Panc1 (cell line): ENCODE results near the gene ALPK1. TPM values are rescaled to one million over a fixed set of nuclear protein-coding genes. Genes with fewer than 3 reads are reported as not detected.

Experiments used
- ATAC-seq: fragments of 200-7000 bp; cut with Tn5 transposase; 2 replicates; pipeline ENCODE4 v1.9.1; 2020; ENCODE audit warnings: mild to moderate bottlenecking, moderate library complexity
- BruUV-seq: library from RNA; stranded (reverse); fragments of 400-500 nt; replicated peaks from 2 replicates; lab custom pipeline; 2021; lab: Mats Ljungman, UMichigan
- CTCF ChIA-PET: fragments of 300-600 bp; sonication (Branson Sonifier 250); formaldehyde crosslinking; loops from one replicate; lab custom pipeline; 2022; ENCODE audit warnings: antibody characterized with exemption; lab: Charles Lee
- POLR2A ChIA-PET: fragments of 300-600 bp; sonication (Branson Sonifier 250); formaldehyde crosslinking; loops from one replicate; lab custom pipeline; 2022; ENCODE audit warnings: antibody characterized with exemption; lab: Charles Lee
- DNase-seq: peaks from one replicate; pipeline ENCODE4 v3.0.0-alpha.2; 2010; ENCODE audit warnings: low read depth, low spot score
- H3K27ac ChIP-seq: 2 replicates; pipeline ENCODE4 v1.5.1; 2011; ENCODE audit warnings: mild to moderate bottlenecking, low read length, inconsistent platforms
- H3K27me3 ChIP-seq: fragments of 200-500 bp; sonication (Bioruptor generic); 2 replicates; pipeline ENCODE4 v1.6.0; 2014; ENCODE audit warnings: low read length, inconsistent platforms; ENCODE audit not compliant: control insufficient read depth, insufficient read depth
- H3K36me3 ChIP-seq: fragments of 200-500 bp; sonication (Bioruptor generic); 2 replicates; pipeline ENCODE4 v1.5.1; 2014; ENCODE audit warnings: inconsistent platforms, mild to moderate bottlenecking, low read length, moderate library complexity; ENCODE audit not compliant: control insufficient read depth, insufficient read depth
- H3K4me1 ChIP-seq: 2 replicates; pipeline ENCODE4 v1.5.1; 2011; ENCODE audit warnings: inconsistent platforms, mild to moderate bottlenecking, low read length, moderate library complexity; ENCODE audit not compliant: control insufficient read depth, insufficient read depth
- H3K4me3 ChIP-seq, 2 experiments: 2 replicates each; pipeline ENCODE4 v1.5.1; 2011 to 2012; ENCODE audit warnings: low read depth in 2 of 2, low read length in 2 of 2, mild to moderate bottlenecking in 2 of 2, inconsistent platforms in 1 of 2, moderate library complexity in 1 of 2
- H3K9me3 ChIP-seq: fragments of 200-500 bp; sonication (Bioruptor generic); 2 replicates; pipeline ENCODE4 v1.5.1; 2014; ENCODE audit warnings: low read depth, mild to moderate bottlenecking, inconsistent platforms, low read length, moderate library complexity; ENCODE audit not compliant: control insufficient read depth, insufficient read depth
- CTCF ChIP-seq: fragments of 450-650 bp; IDR thresholded peaks from 2 replicates; pipeline ENCODE4 v1.5.1; 2017; ENCODE audit warnings: mild to moderate bottlenecking
- POLR2AphosphoS5 ChIP-seq: IDR thresholded peaks from 2 replicates; pipeline ENCODE4 v1.6.1; 2012; ENCODE audit warnings: mild to moderate bottlenecking, low read depth, low read length, moderate library complexity
- REST ChIP-seq, 2 experiments: IDR thresholded peaks; 2 replicates each; pipeline ENCODE4 v1.6.1; 2011 to 2012; ENCODE audit warnings: low read depth in 2 of 2, control low read depth in 1 of 2, low read length in 1 of 2, mild to moderate bottlenecking in 1 of 2, moderate library complexity in 1 of 2; ENCODE audit not compliant: insufficient read depth in 1 of 2
- SIN3A ChIP-seq: IDR thresholded peaks from 2 replicates; pipeline ENCODE4 v1.6.1; 2012; ENCODE audit warnings: low read depth, mild to moderate bottlenecking, low read length, moderate library complexity, borderline replicate concordance; ENCODE audit not compliant: insufficient read depth
- TCF7L2 ChIP-seq: IDR thresholded peaks from 2 replicates; pipeline ENCODE4 v1.6.1; 2011; ENCODE audit warnings: mild to moderate bottlenecking, low read depth, low read length, inconsistent platforms
- in situ Hi-C: cut with HindIII; loops from 2 replicates; pipeline ENCODE4 v1.10.0; 2016; ENCODE audit warnings: low sequenced_read_pairs, low pct_unique_long_range_greater_than_20kb
- intact Hi-C: fragments of 100-400 bp; cut with micrococcal nuclease; formaldehyde crosslinking; loops from one replicate; pipeline ENCODE4 v1.10.0; 2022; ENCODE audit not compliant: unreplicated experiment
- total RNA-seq: library from RNA; stranded (reverse); gene quantifications from one replicate; pipeline ENCODE4 v1.2.1, GENCODE V29; 2021; ENCODE audit not compliant: unreplicated experiment

The ALPK1 gene
- total RNA-seq, 1 experiment from 2014 or later = 1.4 TPM

- H3K36me3 ChIP-seq = no peaks in the 10 kb centered on the region
- H3K9me3 ChIP-seq = no peaks in the 10 kb centered on the region
- H3K4me1 ChIP-seq = no peaks in the 10 kb centered on the region
- intact Hi-C loops = no loop called here
- ATAC-seq (no peak), DNase-seq (no peak)
- no peak overlapping the region for H3K4me3 ChIP-seq
- no TSS peak for BruUV-seq
- H3K27ac ChIP-seq = no peak overlapping the region
- CTCF ChIA-PET = no interaction called here
- in situ Hi-C loops = no loop called here
- POLR2A ChIA-PET = no interaction called here
- no peaks in the 10 kb centered on the region for H3K27me3 ChIP-seq
- no peak for TF ChIP-seq REST (IDR thresholded peaks at IDR 0.05; ENCODE audit: insufficient read depth in 1 of 2, low read depth in 2 of 2, low read length in 1 of 2)
- TF ChIP-seq POLR2AphosphoS5 = no peak
- TF ChIP-seq SIN3A = no peak
- TF ChIP-seq TCF7L2 = no peak
- TF ChIP-seq CTCF = no peak
These were observed 18.3 kb downstream of the ALPK1 start for GRCh38 chr4:112315446-112315845.

- DNase-seq (no peak), ATAC-seq (no peak)
- POLR2A ChIA-PET = no interaction called here
- no peaks in the 10 kb centered on the region for H3K9me3 ChIP-seq
- no TSS peak for BruUV-seq
- CTCF ChIA-PET = no interaction called here
- in situ Hi-C loops = no loop called here
- intact Hi-C loops = no loop called here
- TF ChIP-seq CTCF (no peak), REST (IDR thresholded peaks at IDR 0.05; ENCODE audit: insufficient read depth in 1 of 2, low read depth in 2 of 2, low read length in 1 of 2) (no peak), POLR2AphosphoS5 (no peak), TCF7L2 (no peak), SIN3A (no peak)
- H3K4me3 ChIP-seq = no peak overlapping the region
- no peak overlapping the region for H3K27ac ChIP-seq
- no peaks in the 10 kb centered on the region for H3K4me1 ChIP-seq
- no peaks in the 10 kb centered on the region for H3K27me3 ChIP-seq
- H3K36me3 ChIP-seq = no peaks in the 10 kb centered on the region
These were observed 19.2 kb downstream of the ALPK1 start for GRCh38 chr4:112316360-112316759.
